PFSK-1 (cell line): ENCODE data around the gene CSNK1G2.

Source experiments
- FOXP2 ChIP-seq: optimal IDR thresholded peaks from 2 replicates; pipeline ENCODE3; 2011; ENCODE audit warnings: borderline replicate concordance, control low read depth, inconsistent platforms; ENCODE audit not compliant: insufficient read depth; ENCODE audit errors: extremely low read length, extremely low read depth
- POLR2AphosphoS5 ChIP-seq: IDR thresholded peaks from 2 replicates; pipeline ENCODE4 v1.6.1; 2012; ENCODE audit warnings: low read depth, mild to moderate bottlenecking, control low read depth, low read length, moderate library complexity
- TAF1 ChIP-seq: IDR thresholded peaks from 2 replicates; pipeline ENCODE4 v1.6.1; 2012; ENCODE audit warnings: low read length, control low read depth, borderline replicate concordance; ENCODE audit not compliant: insufficient read depth
- TF ChIP-seq, protein P1 (sequence below), 2 experiments: IDR thresholded peaks; 2 replicates each; pipeline versions ENCODE4 v1.6.1 to v1.8.0; 2011 to 2012; ENCODE audit warnings: low read depth in 2 of 2, low read length in 2 of 2, control low read depth in 1 of 2, inconsistent platforms in 1 of 2, mild to moderate bottlenecking in 1 of 2, moderate library complexity in 1 of 2; ENCODE audit not compliant: insufficient read depth in 1 of 2

- TF ChIP-seq, protein P1, sequence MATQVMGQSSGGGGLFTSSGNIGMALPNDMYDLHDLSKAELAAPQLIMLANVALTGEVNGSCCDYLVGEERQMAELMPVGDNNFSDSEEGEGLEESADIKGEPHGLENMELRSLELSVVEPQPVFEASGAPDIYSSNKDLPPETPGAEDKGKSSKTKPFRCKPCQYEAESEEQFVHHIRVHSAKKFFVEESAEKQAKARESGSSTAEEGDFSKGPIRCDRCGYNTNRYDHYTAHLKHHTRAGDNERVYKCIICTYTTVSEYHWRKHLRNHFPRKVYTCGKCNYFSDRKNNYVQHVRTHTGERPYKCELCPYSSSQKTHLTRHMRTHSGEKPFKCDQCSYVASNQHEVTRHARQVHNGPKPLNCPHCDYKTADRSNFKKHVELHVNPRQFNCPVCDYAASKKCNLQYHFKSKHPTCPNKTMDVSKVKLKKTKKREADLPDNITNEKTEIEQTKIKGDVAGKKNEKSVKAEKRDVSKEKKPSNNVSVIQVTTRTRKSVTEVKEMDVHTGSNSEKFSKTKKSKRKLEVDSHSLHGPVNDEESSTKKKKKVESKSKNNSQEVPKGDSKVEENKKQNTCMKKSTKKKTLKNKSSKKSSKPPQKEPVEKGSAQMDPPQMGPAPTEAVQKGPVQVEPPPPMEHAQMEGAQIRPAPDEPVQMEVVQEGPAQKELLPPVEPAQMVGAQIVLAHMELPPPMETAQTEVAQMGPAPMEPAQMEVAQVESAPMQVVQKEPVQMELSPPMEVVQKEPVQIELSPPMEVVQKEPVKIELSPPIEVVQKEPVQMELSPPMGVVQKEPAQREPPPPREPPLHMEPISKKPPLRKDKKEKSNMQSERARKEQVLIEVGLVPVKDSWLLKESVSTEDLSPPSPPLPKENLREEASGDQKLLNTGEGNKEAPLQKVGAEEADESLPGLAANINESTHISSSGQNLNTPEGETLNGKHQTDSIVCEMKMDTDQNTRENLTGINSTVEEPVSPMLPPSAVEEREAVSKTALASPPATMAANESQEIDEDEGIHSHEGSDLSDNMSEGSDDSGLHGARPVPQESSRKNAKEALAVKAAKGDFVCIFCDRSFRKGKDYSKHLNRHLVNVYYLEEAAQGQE (IDR thresholded peaks at IDR 0.05; ENCODE audit: insufficient read depth in 1 of 2, low read depth in 2 of 2, low read length in 2 of 2): no peak
- no peak for TF ChIP-seq POLR2AphosphoS5
- TF ChIP-seq TAF1: no peak
- no peak for TF ChIP-seq FOXP2
Measured at GRCh38 chr19:2026770-2027169, 85.8 kb downstream of the CSNK1G2 start.
